Upper lobe of right lung (tissue), 1 donor: ENCODE measurements around the gene ENPP3. TPM values are rescaled to one million over a fixed set of nuclear protein-coding genes. Genes with fewer than 3 reads are reported as not detected.

Experiments used
- ATAC-seq: fragments of 200-7000 bp; cut with Tn5 transposase; one replicate; pipeline ENCODE4 v1.9.1; 2020; ENCODE audit warnings: mild to moderate bottlenecking, moderate library complexity
- DNase-seq: peaks from one replicate; pipeline ENCODE4 v3.0.0-alpha.2; 2020
- H3K27ac ChIP-seq: fragments of 200-600 bp; one replicate; pipeline ENCODE4 v1.8.0; 2022
- H3K27me3 ChIP-seq: fragments of 200-600 bp; one replicate; pipeline ENCODE4 v1.8.0; 2022; ENCODE audit warnings: mild to moderate bottlenecking
- H3K36me3 ChIP-seq: fragments of 200-600 bp; one replicate; pipeline ENCODE4 v1.8.0; 2022
- H3K4me1 ChIP-seq: fragments of 200-600 bp; one replicate; pipeline ENCODE4 v1.8.0; 2022
- H3K4me3 ChIP-seq: fragments of 200-600 bp; one replicate; pipeline ENCODE4 v1.8.0; 2022; ENCODE audit warnings: mild to moderate bottlenecking
- H3K9me3 ChIP-seq: fragments of 200-600 bp; one replicate; pipeline ENCODE4 v1.8.0; 2022
- intact Hi-C: fragments of 100-400 bp; cut with DNase I; formaldehyde crosslinking; loops from one replicate; pipeline ENCODE4 v1.11.0; 2022
- total RNA-seq: library from RNA; stranded (reverse); fragmentation: NEBNext Ultra II Directional; extraction: Animal tissue kit (Norgen Biotek cat#: 25700); gene quantifications from one replicate; pipeline ENCODE4 v1.2.1, GENCODE V29; 2021
- TF ChIP-seq, protein P1 (sequence below): fragments of 200-600 bp; IDR thresholded peaks from one replicate; pipeline ENCODE4 v1.8.0; 2022; ENCODE audit warnings: antibody characterized with exemption
- donor health status: DM: no; HTN: yes; CAD: no; lungs with severe emphysema.

Gene ENPP3
- total RNA-seq, 1 donor from 2014 or later = 0.87 TPM

DNA sequence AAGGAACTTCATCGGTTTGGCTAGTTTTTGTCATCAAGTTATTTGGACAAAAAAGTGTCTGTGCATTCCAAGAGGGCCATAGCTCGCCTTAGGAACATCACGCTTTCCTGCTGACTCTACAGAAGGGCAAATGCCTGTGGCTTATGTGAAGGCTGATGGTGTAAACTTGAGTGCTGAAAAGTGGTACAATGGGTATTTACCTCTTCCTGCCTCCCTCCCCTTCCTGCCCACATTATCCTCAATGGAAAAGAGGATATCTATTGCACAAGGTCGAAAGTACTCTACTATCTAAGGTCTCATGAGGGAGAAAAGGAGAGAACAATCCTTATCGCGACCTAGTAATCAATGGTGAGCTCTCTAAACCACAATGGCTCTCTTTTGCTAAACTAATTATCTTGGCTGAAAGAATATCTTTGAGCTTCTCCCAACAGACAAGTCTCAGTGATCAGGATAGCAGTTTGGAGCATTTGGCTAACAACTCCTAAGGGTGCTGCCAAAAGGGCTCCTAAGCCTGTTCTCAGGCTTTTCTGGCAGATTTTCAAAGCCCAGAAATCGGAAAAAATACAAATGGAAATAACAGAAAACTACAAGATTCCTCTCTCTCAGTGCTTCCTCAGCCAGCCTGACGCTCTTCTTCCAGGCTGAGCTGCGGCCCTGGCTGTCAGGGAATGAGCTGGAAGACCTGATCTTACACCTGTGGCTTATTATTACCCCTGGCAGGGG lies 128.1 kb downstream of the ENPP3 start:
- no peak overlapping the region for H3K4me3 ChIP-seq
- intact Hi-C loops = no loop called here
- H3K4me1 ChIP-seq = no peaks in the 10 kb centered on the region
- no peak for DNase-seq
- no peaks in the 10 kb centered on the region for H3K36me3 ChIP-seq
- TF ChIP-seq, protein P1, sequence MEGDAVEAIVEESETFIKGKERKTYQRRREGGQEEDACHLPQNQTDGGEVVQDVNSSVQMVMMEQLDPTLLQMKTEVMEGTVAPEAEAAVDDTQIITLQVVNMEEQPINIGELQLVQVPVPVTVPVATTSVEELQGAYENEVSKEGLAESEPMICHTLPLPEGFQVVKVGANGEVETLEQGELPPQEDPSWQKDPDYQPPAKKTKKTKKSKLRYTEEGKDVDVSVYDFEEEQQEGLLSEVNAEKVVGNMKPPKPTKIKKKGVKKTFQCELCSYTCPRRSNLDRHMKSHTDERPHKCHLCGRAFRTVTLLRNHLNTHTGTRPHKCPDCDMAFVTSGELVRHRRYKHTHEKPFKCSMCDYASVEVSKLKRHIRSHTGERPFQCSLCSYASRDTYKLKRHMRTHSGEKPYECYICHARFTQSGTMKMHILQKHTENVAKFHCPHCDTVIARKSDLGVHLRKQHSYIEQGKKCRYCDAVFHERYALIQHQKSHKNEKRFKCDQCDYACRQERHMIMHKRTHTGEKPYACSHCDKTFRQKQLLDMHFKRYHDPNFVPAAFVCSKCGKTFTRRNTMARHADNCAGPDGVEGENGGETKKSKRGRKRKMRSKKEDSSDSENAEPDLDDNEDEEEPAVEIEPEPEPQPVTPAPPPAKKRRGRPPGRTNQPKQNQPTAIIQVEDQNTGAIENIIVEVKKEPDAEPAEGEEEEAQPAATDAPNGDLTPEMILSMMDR = no peak
- H3K9me3 ChIP-seq = no peaks in the 10 kb centered on the region
- no peaks in the 10 kb centered on the region for H3K27me3 ChIP-seq
- H3K27ac ChIP-seq = no peak overlapping the region
- ATAC-seq = no peak

DNA sequence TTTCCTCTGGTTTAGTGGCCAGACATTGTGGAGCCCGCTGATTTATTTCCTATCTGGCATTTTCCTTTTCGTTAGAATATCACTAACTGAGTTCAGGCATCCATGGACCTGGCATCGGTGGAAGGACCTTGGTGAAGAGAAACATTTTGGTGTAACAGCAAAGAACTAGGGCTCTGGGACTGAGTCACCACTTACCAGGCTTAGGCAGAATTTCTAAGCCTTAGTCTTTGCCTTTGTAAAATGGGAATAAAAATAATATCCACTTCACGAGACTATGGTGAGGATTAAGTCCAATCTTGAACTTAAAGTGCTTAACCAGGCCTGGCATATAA lies 128.7 kb downstream of the ENPP3 start:
- H3K27ac ChIP-seq = no peak overlapping the region
- no peaks in the 10 kb centered on the region for H3K36me3 ChIP-seq
- H3K4me1 ChIP-seq = no peaks in the 10 kb centered on the region
- no peak for DNase-seq
- H3K9me3 ChIP-seq = no peaks in the 10 kb centered on the region
- intact Hi-C loops = no loop called here
- TF ChIP-seq, protein P1 = no peak
- no peaks in the 10 kb centered on the region for H3K27me3 ChIP-seq
- no peak overlapping the region for H3K4me3 ChIP-seq
- ATAC-seq = no peak

- H3K27me3 ChIP-seq = no peaks in the 10 kb centered on the region
- H3K9me3 ChIP-seq = no peaks in the 10 kb centered on the region
- no peaks in the 10 kb centered on the region for H3K36me3 ChIP-seq
- no peak for ATAC-seq
- DNase-seq = no peak
- no peaks in the 10 kb centered on the region for H3K4me1 ChIP-seq
- no peak overlapping the region for H3K4me3 ChIP-seq
- TF ChIP-seq, protein P1 = no peak
- no peak overlapping the region for H3K27ac ChIP-seq
- intact Hi-C loops = no loop called here
Measured at GRCh38 chr6:131766631-131767030, 129.5 kb downstream of the ENPP3 start.

GRCh38 chr6:131768964-131769363 lies 131.9 kb downstream of the ENPP3 start:
- ATAC-seq (no peak), DNase-seq (no peak)
- H3K27ac ChIP-seq = no peak overlapping the region
- intact Hi-C loops = no loop called here
- H3K9me3 ChIP-seq = no peaks in the 10 kb centered on the region
- H3K4me1 ChIP-seq = no peaks in the 10 kb centered on the region
- H3K27me3 ChIP-seq = no peaks in the 10 kb centered on the region
- no peaks in the 10 kb centered on the region for H3K36me3 ChIP-seq
- H3K4me3 ChIP-seq = no peak overlapping the region
- TF ChIP-seq, protein P1 = no peak

GRCh38 chr6:131769385-131770141 lies 132.5 kb downstream of the ENPP3 start:
- Histone ChIP-seq H3K27ac (no peak overlapping the region), H3K9me3 (no peaks in the 10 kb centered on the region), H3K4me1 (no peaks in the 10 kb centered on the region), H3K36me3 (no peaks in the 10 kb centered on the region), H3K27me3 (no peaks in the 10 kb centered on the region), H3K4me3 (no peak overlapping the region)
- TF ChIP-seq, protein P1 = no peak
- intact Hi-C loops = no loop called here
- DNase-seq (no peak), ATAC-seq (no peak)
